GM20000 (cell line): ENCODE data around the gene ZC3H10.

Experiments used
- DNase-seq: peaks from one replicate; pipeline ENCODE4 v3.0.0; 2012; ENCODE audit warnings: low spot score
- TF ChIP-seq, protein P1 (sequence below): IDR thresholded peaks from 2 replicates; pipeline ENCODE4 v1.5.1; 2012; ENCODE audit warnings: mild to moderate bottlenecking, control low read depth; ENCODE audit errors: extremely low read depth, missing control alignments

ZC3H10 gene

DNA sequence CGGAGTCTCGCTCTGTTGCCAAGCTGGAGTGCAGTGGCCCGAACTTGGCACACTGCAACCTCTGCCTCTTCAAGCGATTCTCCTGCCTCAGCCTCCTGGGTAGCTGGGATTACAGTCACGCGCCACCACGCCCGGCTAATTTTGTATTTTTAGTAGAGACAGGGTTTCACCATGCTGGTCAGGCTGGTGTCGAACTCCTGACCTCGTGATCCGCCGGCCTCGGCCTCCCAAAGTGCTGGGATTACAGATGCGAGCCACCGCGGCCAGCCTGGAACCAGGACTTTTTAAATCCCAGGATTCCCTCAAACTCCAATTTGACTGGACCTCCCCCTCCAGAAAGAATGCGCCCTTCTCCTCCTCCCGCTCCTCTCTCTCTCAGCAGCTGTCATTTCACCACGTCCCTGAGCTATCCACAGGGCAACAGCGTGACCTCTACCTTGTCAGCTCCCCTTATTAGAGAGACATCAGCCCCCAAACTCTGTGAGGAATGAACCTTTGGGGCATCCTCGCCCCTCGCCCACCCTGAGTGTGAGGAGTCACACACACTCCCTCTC, 12.0 kb downstream of the ZC3H10 start:
- DNase-seq = no peak
- TF ChIP-seq, protein P1, sequence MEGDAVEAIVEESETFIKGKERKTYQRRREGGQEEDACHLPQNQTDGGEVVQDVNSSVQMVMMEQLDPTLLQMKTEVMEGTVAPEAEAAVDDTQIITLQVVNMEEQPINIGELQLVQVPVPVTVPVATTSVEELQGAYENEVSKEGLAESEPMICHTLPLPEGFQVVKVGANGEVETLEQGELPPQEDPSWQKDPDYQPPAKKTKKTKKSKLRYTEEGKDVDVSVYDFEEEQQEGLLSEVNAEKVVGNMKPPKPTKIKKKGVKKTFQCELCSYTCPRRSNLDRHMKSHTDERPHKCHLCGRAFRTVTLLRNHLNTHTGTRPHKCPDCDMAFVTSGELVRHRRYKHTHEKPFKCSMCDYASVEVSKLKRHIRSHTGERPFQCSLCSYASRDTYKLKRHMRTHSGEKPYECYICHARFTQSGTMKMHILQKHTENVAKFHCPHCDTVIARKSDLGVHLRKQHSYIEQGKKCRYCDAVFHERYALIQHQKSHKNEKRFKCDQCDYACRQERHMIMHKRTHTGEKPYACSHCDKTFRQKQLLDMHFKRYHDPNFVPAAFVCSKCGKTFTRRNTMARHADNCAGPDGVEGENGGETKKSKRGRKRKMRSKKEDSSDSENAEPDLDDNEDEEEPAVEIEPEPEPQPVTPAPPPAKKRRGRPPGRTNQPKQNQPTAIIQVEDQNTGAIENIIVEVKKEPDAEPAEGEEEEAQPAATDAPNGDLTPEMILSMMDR = no peak

DNA sequence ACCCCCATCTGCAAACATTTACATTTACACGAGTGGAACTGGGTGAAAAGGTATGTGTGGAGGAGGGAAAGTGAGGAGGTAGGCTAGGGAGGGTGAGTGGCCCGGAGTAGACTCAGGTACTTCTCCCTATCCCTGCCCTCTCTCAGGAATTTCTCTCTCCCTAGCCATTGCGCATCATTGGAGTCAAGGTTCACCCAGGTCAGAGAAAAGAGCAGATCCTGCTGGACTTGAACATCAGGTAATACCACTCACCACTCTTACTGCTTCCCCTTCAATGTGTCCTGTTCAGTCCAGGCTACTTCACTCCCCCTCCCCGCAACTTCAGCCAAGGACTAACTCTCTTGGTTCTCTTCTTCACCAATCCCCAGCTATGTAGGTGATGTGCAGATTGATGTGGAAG, 12.8 kb downstream of the ZC3H10 start:
- DNase-seq = no peak
- TF ChIP-seq, protein P1 = no peak

DNA sequence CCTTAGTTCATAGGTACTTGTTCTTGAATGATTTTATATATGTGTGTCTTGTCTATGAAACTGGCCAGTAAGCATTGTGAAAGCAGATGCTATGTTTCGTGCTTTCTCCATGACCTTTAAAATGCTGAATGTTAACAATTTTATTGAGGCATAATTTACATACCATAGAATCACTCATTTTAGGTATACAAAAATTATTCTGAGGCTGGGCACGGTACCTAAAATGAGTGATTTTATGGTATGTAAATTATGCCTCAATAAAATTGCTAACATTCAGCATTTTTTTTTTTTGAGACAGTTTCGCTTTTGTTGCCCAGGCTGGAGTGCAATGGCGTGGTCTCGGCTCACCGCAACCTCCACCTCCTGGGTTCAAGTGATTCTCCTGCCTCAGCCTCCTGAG, 16.8 kb downstream of the ZC3H10 start:
- TF ChIP-seq, protein P1 = no peak
- DNase-seq = no peak

DNA sequence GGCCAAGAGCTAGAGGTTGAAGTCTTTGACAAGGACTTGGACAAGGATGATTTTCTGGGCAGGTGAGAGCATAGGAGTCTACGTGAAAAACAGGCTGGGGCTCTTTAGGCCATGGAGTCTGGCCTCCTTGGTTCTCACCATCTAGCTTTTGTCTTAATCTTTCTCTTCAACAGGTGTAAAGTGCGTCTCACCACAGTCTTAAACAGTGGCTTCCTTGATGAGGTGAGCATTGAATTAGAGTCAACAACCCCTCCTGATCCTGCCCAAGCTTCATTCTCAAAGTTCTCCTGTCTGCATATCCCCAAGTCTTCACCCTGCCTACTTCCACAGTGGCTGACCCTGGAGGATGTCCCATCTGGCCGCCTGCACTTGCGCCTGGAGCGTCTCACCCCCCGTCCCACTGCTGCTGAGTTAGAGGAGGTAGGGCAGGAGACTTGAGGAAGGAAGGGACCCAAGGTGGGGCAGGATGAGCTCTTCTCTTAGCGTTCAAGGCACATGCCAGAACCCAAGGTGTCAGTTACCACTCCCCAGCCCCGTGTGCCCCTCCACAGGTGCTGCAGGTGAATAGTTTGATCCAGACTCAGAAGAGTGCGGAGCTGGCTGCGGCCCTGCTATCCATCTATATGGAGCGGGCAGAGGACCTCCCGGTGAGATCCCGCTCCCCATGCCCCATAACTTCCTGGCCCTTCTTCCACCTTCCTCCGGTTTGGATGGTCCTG, 19.9 kb downstream of the ZC3H10 start:
- TF ChIP-seq, protein P1 = no peak
- DNase-seq = no peak

DNA sequence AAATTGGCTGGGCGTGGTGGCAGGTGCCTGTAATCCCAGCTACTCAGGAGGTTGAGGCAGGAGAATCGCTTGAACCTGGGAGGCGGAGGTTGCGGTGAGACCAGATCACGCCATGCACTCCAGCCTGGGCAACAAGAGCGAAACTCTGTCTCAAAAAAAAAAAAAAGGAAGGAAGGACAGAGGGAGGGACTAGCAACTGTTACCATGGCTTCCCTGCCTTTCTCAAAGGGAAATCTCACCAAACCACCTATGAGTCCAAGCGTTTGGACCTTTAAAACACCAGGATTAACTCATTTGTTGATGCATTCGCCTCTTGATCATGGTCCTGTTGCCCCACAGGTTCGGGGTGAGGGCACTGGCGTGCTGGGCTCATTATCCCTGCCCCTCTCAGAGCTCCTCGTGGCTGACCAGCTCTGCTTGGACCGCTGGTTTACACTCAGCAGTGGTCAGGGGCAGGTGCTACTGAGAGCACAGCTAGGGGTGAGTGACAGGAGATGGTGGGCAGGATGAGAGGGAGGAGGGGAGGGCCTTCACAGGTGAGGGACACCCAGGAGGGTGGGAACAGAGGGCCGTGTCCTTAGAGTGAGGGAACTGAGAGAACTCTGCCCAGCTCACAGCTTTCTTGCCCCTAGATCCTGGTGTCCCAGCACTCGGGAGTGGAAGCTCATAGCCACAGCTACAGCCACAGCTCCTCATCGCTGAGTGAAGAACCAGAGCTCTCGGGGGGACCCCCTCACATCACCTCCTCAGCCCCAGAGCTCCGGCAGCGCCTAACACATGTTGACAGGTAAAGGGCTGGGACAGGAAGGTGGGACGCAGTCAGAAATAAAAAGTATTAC, 24.1 kb downstream of the ZC3H10 start:
- no peak for DNase-seq
- TF ChIP-seq, protein P1 = no peak

DNA sequence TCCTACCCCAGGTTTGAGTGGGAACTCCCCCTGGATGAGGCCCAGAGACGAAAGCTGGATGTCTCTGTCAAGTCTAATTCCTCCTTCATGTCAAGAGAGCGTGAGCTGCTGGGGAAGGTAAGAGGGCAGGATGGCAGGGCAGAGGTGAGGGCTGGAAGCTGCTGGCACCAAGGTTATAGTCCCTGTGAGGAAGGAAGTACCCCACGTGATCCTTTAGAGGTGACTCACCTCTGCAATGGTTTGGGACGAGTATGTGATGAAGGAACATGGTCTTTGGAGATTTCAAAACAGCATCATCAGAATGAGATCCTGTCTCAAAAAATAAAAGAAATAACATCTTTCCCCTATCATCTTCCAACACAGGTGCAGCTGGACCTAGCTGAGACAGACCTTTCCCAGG, 25.2 kb downstream of the ZC3H10 start:
- no peak for DNase-seq

More for the DNA sequence above, 25.2 kb downstream of the ZC3H10 start:
- TF ChIP-seq, protein P1 = no peak
